GM12878 (cell line): Measurements from ENCODE around the gene SGSH. TPM values are rescaled to one million over a fixed set of nuclear protein-coding genes. Genes with fewer than 3 reads are reported as not detected.

Experiments
- ATAC-seq: fragments of 200-7000 bp; cut with Tn5 transposase; 3 replicates; pipeline ENCODE4 v1.9.1; 2020; ENCODE audit warnings: mild to moderate bottlenecking, moderate library complexity
- BruUV-seq: library from RNA; stranded (reverse); fragments of 400-500 nt; replicated peaks from 2 replicates; lab custom pipeline; 2021; lab: Mats Ljungman, UMichigan
- CTCF ChIA-PET: fragments of 300-600 bp; sonication (Branson Sonifier 250); formaldehyde crosslinking; extraction: SDS; loops from one replicate; lab custom pipeline; 2021; ENCODE audit warnings: inconsistent platforms; lab: Yijun Ruan, JAX
- POLR2A ChIA-PET: fragments of 350-600 bp; formaldehyde crosslinking; extraction: SDS; loops from one replicate; lab custom pipeline; 2021; ENCODE audit warnings: inconsistent platforms; lab: Charles Lee
- RAD21 ChIA-PET: fragments of 300-600 bp; sonication (Branson Sonifier 250); formaldehyde crosslinking; loops from one replicate; lab custom pipeline; 2023; ENCODE audit warnings: antibody characterized with exemption; ENCODE audit not compliant: unreplicated experiment; lab: Charles Lee
- SMC1A ChIA-PET: fragments of 300-600 bp; sonication (Branson Sonifier 250); formaldehyde crosslinking; loops from one replicate; lab custom pipeline; 2023; ENCODE audit not compliant: unreplicated experiment, uncharacterized antibody; lab: Charles Lee
- DNase-seq: peaks from one replicate; pipeline ENCODE4 v3.0.0-alpha.2; 2011; ENCODE audit warnings: low read depth, low spot score
- FAIRE-seq: peaks from 3 replicates; lab custom pipeline; 2011; peaks lifted over from hg19 to GRCh38; lab: Jason Lieb, UNC
- H2AFZ ChIP-seq: 2 replicates; pipeline ENCODE4 v1.6.0; 2011; ENCODE audit warnings: low read depth, low read length, control low read depth; ENCODE audit not compliant: control insufficient read depth
- H3K27ac ChIP-seq: 2 replicates; pipeline ENCODE4 v1.5.1; 2011; ENCODE audit warnings: control low read depth; ENCODE audit not compliant: control insufficient read depth, insufficient read depth
- H3K27me3 ChIP-seq, 2 experiments: replicated peaks in 1 of 2; 2 replicates each; pipeline versions ENCODE4 v1.6.0 to v1.6.1; 2011; ENCODE audit warnings: low read length in 1 of 2; ENCODE audit not compliant: control insufficient read depth in 2 of 2, insufficient read depth in 2 of 2
- H3K36me3 ChIP-seq, 2 experiments: 2 replicates each; pipeline ENCODE4 v1.5.1; 2011; ENCODE audit warnings: low read length in 1 of 2; ENCODE audit not compliant: control insufficient read depth in 2 of 2, insufficient read depth in 2 of 2
- H3K4me1 ChIP-seq: 2 replicates; pipeline ENCODE4 v1.6.1; 2011; ENCODE audit warnings: mild to moderate bottlenecking, low read length, moderate library complexity, mixed read lengths; ENCODE audit not compliant: control insufficient read depth, insufficient read depth
- H3K4me2 ChIP-seq: 2 replicates; pipeline ENCODE4 v1.6.0; 2011; ENCODE audit warnings: control low read depth; ENCODE audit not compliant: control insufficient read depth, insufficient read depth
- H3K4me3 ChIP-seq: fragments of 200-600 bp; sonication (generic); 2 replicates; pipeline ENCODE4 v1.5.1; 2016
- H3K79me2 ChIP-seq: 2 replicates; pipeline ENCODE4 v1.6.0; 2011; ENCODE audit warnings: low read length; ENCODE audit not compliant: control insufficient read depth, insufficient read depth
- H3K9ac ChIP-seq: 2 replicates; pipeline ENCODE4 v1.8.0; 2011; ENCODE audit warnings: low read length, control low read depth, mixed read lengths; ENCODE audit not compliant: control insufficient read depth, insufficient read depth
- H3K9me3 ChIP-seq: replicated peaks from 3 replicates; pipeline ENCODE4 v1.5.1; 2011; ENCODE audit warnings: mild to moderate bottlenecking, low read length; ENCODE audit not compliant: control insufficient read depth, insufficient read depth
- H4K20me1 ChIP-seq: 2 replicates; pipeline ENCODE4 v1.6.0; 2011; ENCODE audit not compliant: control insufficient read depth, insufficient read depth
- CREM ChIP-seq: IDR thresholded peaks from 2 replicates; pipeline ENCODE4 v1.6.1; 2014; ENCODE audit warnings: antibody characterized with exemption, low read depth
- EP300 ChIP-seq, 2 experiments: fragments of 150-350 bp in 1 of 2; IDR thresholded peaks; 2 replicates each; pipeline ENCODE4 v1.6.1; 2011 to 2012; ENCODE audit warnings: low read depth in 2 of 2, low read length in 2 of 2, borderline replicate concordance in 1 of 2, improper control_type of control experiment in 1 of 2, inconsistent platforms in 1 of 2; ENCODE audit not compliant: control insufficient read depth in 1 of 2
- FOS ChIP-seq: IDR thresholded peaks from 3 replicates; pipeline ENCODE4 v1.6.1; 2011; ENCODE audit warnings: borderline replicate concordance; ENCODE audit not compliant: insufficient read length; ENCODE audit errors: extremely low read depth
- GABPA ChIP-seq: IDR thresholded peaks from 2 replicates; pipeline ENCODE4 v1.6.1; 2014; ENCODE audit warnings: antibody characterized with exemption, low read depth, mild to moderate bottlenecking, inconsistent platforms
- HSF1 ChIP-seq: fragments of 150-350 bp; IDR thresholded peaks from 2 replicates; pipeline ENCODE4 v1.6.1; 2014; ENCODE audit warnings: mild to moderate bottlenecking, low read depth, low read length
- JUNB ChIP-seq: IDR thresholded peaks from 2 replicates; pipeline ENCODE4 v1.6.1; 2016; ENCODE audit warnings: antibody characterized with exemption, mild to moderate bottlenecking
- MTA2 ChIP-seq: fragments of 450-650 bp; IDR thresholded peaks from 2 replicates; pipeline ENCODE4 v1.6.1; 2016; ENCODE audit warnings: low read depth, mild to moderate bottlenecking, moderate library complexity
- POLR2A ChIP-seq: IDR thresholded peaks from 2 replicates; pipeline ENCODE4 v1.6.1; 2011; ENCODE audit warnings: low read depth, mild to moderate bottlenecking, low read length
- PRDM15 ChIP-seq: fragments of 450-650 bp; formaldehyde crosslinking; IDR thresholded peaks from 2 replicates; pipeline ENCODE4 v1.4.0; 2020; ENCODE audit warnings: mild to moderate bottlenecking, moderate library complexity
- REST ChIP-seq: IDR thresholded peaks from 2 replicates; pipeline ENCODE4 v1.6.1; 2012; ENCODE audit warnings: mild to moderate bottlenecking, low read depth, low read length
- STAT1 ChIP-seq: fragments of 450-650 bp; conservative IDR thresholded peaks from 2 replicates; pipeline ENCODE4 v1.6.1; 2014; ENCODE audit warnings: antibody characterized with exemption, mild to moderate bottlenecking
- ZNF24 ChIP-seq: fragments of 450-650 bp; IDR thresholded peaks from 2 replicates; pipeline ENCODE4 v1.6.1; 2017; ENCODE audit warnings: antibody characterized with exemption, mild to moderate bottlenecking
- WGBS: methylation state at CpG from one replicate; pipeline ENCODE4 v1.1.6; 2016; ENCODE audit warnings: low lambda C conversion rate; ENCODE audit not compliant: insufficient replicate concordance, insufficient coverage; ENCODE audit errors: missing lambda C conversion rate; 5-methylcytosine and 5-hydroxymethylcytosine counted together
- in situ Hi-C: fragments of 300-500 bp; cut with MboI; formaldehyde crosslinking; loops from 9 replicates; pipeline ENCODE4 v1.14.3; 2018; ENCODE audit warnings: mixed read lengths
- intact Hi-C: fragments of 100-400 bp; cut with micrococcal nuclease; formaldehyde crosslinking; loops from one replicate; pipeline ENCODE4 v1.14.2; 2022; ENCODE audit not compliant: unreplicated experiment
- polyA plus RNA-seq, 11 experiments: library from polyadenylated mRNA; depleted of rRNA in 4 of 11; unstranded in 6 of 11; stranded (reverse) in 5 of 11; fragments of >200 nt; fragmentation: Nextera tagmentation in 4 of 11; fragmentation: Illumina TruSeq in 1 of 11; extraction: Ambion mirVana in 4 of 11; extraction: Trizol in 1 of 11; gene quantifications; 1 replicate in 1 of 11; 2 replicates in 10 of 11; pipeline versions ENCODE4 v1.2.1 to v1.2.3, GENCODE V29; 2011 to 2016; ENCODE audit warnings: inconsistent platforms in 2 of 11, missing spikeins in 2 of 11, low read depth in 1 of 11
- total RNA-seq, 4 experiments: library from RNA; depleted of rRNA in 3 of 4; stranded (reverse); fragments of >200 nt in 3 of 4; fragmentation: Illumina TruSeq in 1 of 4; extraction: Trizol in 1 of 4; gene quantifications; 2 replicates each; pipeline versions ENCODE4 v1.2.1 to v1.2.3, GENCODE V29; 2013 to 2021

The SGSH gene
- total and polyA plus RNA-seq, 10 of the 15 experiments (the other 5 are each of a cell fraction or from before 2014, with no cell fraction given), result 0.13 to 17.2 (median 6.0) TPM

GRCh38 chr17:80268427-80268826 lies 48.3 kb upstream of the SGSH start:
- CTCF ChIA-PET, result interaction anchor here (0.6 kb wide), 1 partner anchor 14 kb away, joined by 3 read pairs; no protein-coding TSS in a partner anchor
- no TSS peak for BruUV-seq
- no peak for DNase-seq
- Histone ChIP-seq H3K27me3 (no peaks in the 10 kb centered on the region), H3K79me2 (peaks cover 55% of the 10 kb centered on the region), H4K20me1 (peaks cover 5% of the 10 kb centered on the region), H3K4me1 (peaks cover 8% of the 10 kb centered on the region), H3K4me2 (no peak overlapping the region), H3K4me3 (no peak overlapping the region), H3K36me3 (peaks cover 13 to 39% of the 10 kb centered on the region in 2 experiments; a peak in 3 of 4 replicates), H3K27ac (no peak overlapping the region), H2AFZ (no peak overlapping the region), H3K9me3 (no peaks in the 10 kb centered on the region; the same call in 2 of the 3 replicates), H3K9ac (no peak overlapping the region)
- POLR2A ChIA-PET, result no interaction called here
- SMC1A ChIA-PET, result no interaction called here
- intact Hi-C loops, result no loop called here
- RAD21 ChIA-PET, result no interaction called here
- WGBS, result 84% methylated on average over 4 of the region's 4 CpGs
- in situ Hi-C loops, result no loop called here
- ATAC-seq, result no peak
- FAIRE-seq, result no peak
- TF ChIP-seq REST (no peak), STAT1 (no peak), HSF1 (no peak), MTA2 (no peak), JUNB (no peak), CREM (no peak), POLR2A (no peak), GABPA (no peak), FOS (no peak), EP300 (IDR thresholded peaks at IDR 0.05; ENCODE audit: borderline replicate concordance in 1 of 2, control insufficient read depth in 1 of 2, low read depth in 2 of 2, low read length in 2 of 2) (no peak), ZNF24 (no peak), PRDM15 (CRISPR knock-in tag) (no peak)
